Activated naive CD8-positive, alpha-beta T cell treated with anti-CD3 and anti-CD28 coated beads for 36 hours (primary cell): Measurements from ENCODE around the gene GPR183. TPM values are rescaled to one million over a fixed set of nuclear protein-coding genes. Genes with fewer than 3 reads are reported as not detected.

Experiments used
- DNase-seq: peaks from one replicate; pipeline ENCODE4 v3.0.0; 2021
- H3K27ac Mint-ChIP-seq: one replicate; pipeline ENCODE4 v1.8.0; 2022; ENCODE audit warnings: mild to moderate bottlenecking, moderate library complexity, mixed read lengths
- H3K27me3 Mint-ChIP-seq: one replicate; pipeline ENCODE4 v1.8.0; 2022; ENCODE audit warnings: mild to moderate bottlenecking, mixed read lengths
- H3K36me3 Mint-ChIP-seq: one replicate; pipeline ENCODE4 v1.8.0; 2021; ENCODE audit warnings: mild to moderate bottlenecking, mixed read lengths
- H3K4me1 Mint-ChIP-seq: one replicate; pipeline ENCODE4 v1.8.0; 2021; ENCODE audit warnings: mixed read lengths
- H3K4me3 Mint-ChIP-seq: one replicate; pipeline ENCODE4 v1.8.0; 2022; ENCODE audit warnings: mild to moderate bottlenecking, moderate library complexity, mixed read lengths
- H3K9me3 Mint-ChIP-seq: one replicate; pipeline ENCODE4 v1.8.0; 2022; ENCODE audit warnings: mixed read lengths
- total RNA-seq, 2 experiments: library from RNA; stranded (reverse); gene quantifications; one replicate each; pipeline ENCODE4 v1.2.3, GENCODE V29; 2021

Gene GPR183
- total RNA-seq, 2 experiments from 2014 or later: 4.3 to 4.5 TPM

DNA sequence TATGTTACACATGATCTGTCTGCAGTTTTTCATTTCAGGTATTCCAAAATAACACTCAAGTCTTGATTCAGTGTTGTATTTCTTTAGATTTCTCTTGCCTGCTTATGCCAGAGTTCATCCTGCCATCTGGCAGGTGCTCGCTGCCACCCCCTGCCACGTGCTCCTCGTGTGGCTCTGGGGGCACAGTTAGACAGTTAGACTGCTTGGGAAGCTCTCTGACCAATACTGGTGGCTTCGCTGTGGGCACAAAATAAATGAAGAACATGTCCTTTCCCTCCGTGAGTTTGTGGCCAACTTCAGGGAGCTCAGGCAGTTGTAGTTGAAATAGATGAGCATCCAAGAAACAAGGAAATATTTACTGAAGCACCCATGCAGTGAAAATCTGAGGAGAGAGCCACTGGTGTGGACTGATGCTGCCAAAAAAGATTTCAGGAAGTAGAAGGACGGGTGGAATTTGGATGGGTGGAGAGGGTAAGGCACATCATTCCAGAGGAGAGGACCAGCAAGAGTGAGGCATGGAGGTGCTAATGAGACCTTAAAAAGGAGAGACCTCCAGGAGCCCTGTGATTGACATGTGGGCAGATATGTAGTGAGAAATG is 37.5 kb upstream of the GPR183 start:
- no peak for DNase-seq
- H3K9me3 Mint-ChIP-seq: no peaks in the 10 kb centered on the region
- H3K4me3 Mint-ChIP-seq: no peak overlapping the region
- H3K27ac Mint-ChIP-seq: no peak overlapping the region
- H3K27me3 Mint-ChIP-seq: no peaks in the 10 kb centered on the region
- H3K36me3 Mint-ChIP-seq: peaks cover 49% of the 10 kb centered on the region
- peaks cover 32% of the 10 kb centered on the region for H3K4me1 Mint-ChIP-seq

DNA sequence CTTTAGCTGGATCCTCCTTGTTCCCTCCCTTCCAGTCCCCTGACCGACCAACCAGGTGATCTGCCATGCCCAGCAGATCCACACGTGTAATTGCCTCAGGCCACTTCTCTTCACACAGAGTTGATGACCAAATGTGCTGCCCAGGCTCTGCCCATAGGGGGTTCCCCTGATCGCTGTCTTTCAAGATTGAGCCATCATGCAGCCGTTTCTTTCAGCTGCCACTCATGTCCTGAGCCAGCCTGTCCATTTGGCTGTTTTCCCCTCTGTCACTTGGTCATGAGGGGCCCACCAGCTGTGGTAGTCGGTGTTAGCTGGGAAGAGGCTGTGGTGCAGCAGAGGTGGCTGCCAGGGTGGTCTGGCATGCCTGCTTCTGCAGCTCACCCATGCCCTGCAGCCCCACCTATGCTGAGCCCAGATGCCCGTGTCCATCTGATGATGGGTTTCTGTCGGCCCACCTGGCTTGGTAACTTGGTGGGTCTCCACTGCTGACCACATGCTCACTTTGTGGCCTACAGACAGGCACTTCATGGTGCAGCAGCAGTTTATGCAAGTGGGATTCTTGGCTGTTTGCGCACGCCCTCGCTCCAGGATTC is 35.6 kb upstream of the GPR183 start:
- H3K36me3 Mint-ChIP-seq: peaks cover 39% of the 10 kb centered on the region
- peaks cover 36% of the 10 kb centered on the region for H3K4me1 Mint-ChIP-seq
- no peaks in the 10 kb centered on the region for H3K27me3 Mint-ChIP-seq
- DNase-seq: no peak
- H3K4me3 Mint-ChIP-seq: no peak overlapping the region
- no peak overlapping the region for H3K27ac Mint-ChIP-seq
- H3K9me3 Mint-ChIP-seq: no peaks in the 10 kb centered on the region

DNA sequence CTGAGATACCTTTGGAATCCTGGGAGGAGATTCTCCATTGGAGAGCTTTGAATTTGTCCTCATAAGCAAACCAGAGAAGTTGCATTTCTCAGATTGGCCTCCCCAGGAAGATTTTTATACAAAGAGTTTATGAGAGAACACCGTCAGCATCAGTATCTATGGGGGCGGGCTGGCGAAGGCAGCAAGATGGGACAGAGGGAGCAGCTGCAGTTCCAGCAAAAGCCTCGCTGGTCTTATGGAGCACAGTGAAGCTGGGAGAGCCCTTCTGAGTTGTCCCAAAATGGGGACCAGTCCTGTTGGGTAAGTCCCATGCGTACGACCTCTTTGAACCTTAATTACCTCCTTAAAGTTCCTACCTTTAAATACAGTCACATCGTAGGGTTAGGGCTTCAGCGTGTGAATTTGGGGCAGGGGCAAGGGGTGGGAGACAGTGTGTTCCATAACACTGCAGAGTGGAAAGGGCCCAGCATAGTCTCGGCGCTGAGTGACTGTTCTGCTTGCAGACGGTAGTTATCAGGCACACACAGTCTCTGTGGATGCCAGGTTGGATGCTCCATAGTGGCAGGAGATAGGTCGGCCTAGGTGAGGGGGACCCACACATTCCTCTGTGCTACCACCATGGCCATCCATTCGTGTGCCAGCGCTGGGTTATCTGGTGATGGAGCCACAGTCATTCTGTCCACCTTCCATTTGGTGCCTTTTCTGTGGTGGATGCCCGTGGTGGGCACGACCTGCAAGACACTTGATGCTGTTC is 34.9 kb upstream of the GPR183 start:
- H3K36me3 Mint-ChIP-seq: peaks cover 43% of the 10 kb centered on the region
- peaks cover 32% of the 10 kb centered on the region for H3K4me1 Mint-ChIP-seq
- H3K27ac Mint-ChIP-seq: no peak overlapping the region
- H3K9me3 Mint-ChIP-seq: no peaks in the 10 kb centered on the region
- no peak overlapping the region for H3K4me3 Mint-ChIP-seq
- H3K27me3 Mint-ChIP-seq: no peaks in the 10 kb centered on the region
- no peak for DNase-seq

DNA sequence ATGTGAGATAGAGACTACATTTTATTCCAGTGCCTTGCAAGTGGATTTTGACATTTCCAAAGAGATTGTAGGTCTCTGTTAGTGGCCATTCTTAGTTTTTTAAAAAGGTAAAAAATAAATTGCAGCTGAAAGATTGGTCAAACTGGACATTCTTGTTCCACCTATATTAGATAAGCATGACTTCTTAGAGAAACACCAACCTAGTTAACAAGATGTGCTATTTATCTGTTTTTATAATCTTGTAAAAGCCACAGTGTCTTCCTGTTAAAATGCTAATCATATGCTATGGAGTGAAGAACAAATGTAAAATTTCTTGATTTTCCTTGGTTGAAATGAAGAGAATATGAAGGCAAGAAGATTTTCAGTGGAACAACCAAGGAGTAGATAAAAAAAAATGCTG is 33.4 kb upstream of the GPR183 start:
- Mint-ChIP-seq H3K4me1 (peaks cover 37% of the 10 kb centered on the region), H3K36me3 (peaks cover 40% of the 10 kb centered on the region), H3K27me3 (no peaks in the 10 kb centered on the region), H3K4me3 (no peak overlapping the region), H3K9me3 (no peaks in the 10 kb centered on the region), H3K27ac (no peak overlapping the region)
- DNase-seq: no peak

DNA sequence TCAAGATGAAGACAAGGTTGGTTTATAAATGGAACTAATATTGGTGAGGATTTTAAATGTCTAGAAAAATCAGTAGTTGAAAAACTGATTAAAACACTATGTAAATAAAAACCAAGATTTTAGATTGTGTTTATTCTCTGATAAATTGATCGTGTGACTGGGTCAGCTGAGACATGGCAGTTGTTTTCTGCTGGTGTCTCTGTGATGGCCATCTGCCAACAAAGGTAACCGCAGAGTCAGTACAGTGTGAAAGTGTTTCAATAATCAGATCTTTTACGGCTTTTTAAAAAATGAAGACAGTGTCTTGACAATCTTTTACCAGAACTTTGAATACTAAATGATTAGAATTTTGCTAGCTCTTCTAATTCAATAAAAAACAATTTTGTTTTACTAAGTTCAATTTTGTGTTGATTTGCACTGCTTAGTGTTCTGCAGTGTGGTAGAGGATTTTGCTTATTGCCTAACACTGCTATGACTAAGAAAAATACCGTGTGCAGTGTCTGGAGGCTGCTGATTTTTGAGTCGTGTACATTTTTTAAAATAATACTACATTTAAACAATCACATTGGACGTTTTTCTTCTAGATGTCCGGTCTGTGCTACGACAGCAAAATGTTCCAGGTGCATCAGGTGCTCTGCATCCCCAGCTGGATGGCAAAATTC is 32.7 kb upstream of the GPR183 start:
- Mint-ChIP-seq H3K27me3 (no peaks in the 10 kb centered on the region), H3K4me3 (no peak overlapping the region), H3K9me3 (no peaks in the 10 kb centered on the region), H3K36me3 (peaks cover 43% of the 10 kb centered on the region), H3K4me1 (peaks cover 42% of the 10 kb centered on the region), H3K27ac (peak overlapping the region; percentile 40)
- DNase-seq: no peak

DNA sequence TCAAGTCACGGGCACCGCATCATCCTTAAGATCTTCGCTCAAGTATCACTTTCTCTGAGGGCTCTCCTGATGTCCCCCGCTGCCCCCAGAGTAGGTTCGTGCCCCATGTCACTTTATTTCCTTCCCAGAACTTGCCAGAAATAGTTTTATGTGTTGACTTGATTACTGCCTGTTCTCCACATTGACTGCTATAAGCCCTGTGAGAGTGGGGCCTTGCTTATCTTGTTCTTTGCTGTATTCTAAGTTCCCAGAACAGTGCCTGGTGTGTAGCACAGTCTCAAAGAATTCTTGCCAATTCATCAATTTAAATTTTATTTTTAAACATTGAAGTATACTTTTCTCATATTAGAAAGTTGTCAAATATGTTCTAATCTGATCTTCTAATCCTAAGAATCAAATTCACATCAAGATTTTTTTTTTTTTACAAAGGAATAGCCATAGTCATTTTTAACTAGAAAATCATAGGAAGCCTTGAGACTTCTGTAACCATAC is 32.1 kb upstream of the GPR183 start:
- DNase-seq: no peak
- Mint-ChIP-seq H3K27ac (peak overlapping the region; percentile 3), H3K27me3 (no peaks in the 10 kb centered on the region), H3K4me1 (peaks cover 47% of the 10 kb centered on the region), H3K4me3 (no peak overlapping the region), H3K9me3 (no peaks in the 10 kb centered on the region), H3K36me3 (peaks cover 41% of the 10 kb centered on the region)

DNA sequence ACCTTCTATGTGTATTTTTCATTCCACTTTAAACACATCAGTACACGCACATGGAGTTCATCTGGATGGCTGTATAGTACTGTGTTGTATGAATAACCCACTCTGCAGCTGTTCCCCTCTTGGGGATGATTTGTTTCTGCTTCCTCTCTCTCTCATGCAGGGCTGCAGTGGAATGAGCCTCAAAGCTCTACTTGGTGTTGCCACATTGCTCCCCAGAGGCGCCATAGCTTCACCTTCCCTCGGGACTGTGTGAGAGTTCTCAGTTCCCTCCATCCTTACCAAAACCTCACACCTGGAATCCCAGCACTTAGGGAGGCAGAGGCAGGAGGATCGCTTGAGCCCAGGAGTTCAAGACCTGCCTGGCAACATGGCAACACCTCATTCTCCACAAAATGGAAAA is 28.4 kb upstream of the GPR183 start:
- Mint-ChIP-seq H3K9me3 (peaks cover 2% of the 10 kb centered on the region), H3K4me3 (no peak overlapping the region), H3K27ac (no peak overlapping the region), H3K27me3 (no peaks in the 10 kb centered on the region), H3K4me1 (peaks cover 63% of the 10 kb centered on the region), H3K36me3 (peaks cover 45% of the 10 kb centered on the region)
- DNase-seq: no peak

DNA sequence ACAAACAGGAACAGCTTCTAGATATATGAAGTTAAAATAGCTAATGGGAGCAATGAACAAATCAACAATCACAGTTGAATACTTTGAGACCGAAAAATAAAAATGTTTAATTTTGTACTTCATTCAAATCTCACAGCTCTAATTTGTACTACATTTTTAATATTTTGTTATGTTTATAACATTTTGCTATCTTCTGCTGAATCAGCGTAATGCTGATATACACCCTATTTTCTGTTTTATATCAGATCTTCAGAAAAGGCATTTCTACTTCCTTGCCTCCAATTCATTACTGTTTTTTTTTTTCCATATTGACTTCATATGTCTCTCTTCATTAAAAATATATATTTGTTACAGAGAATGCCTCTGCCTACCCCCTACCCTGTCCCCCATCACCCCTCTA is 27.9 kb upstream of the GPR183 start:
- peaks cover 43% of the 10 kb centered on the region for H3K36me3 Mint-ChIP-seq
- H3K27ac Mint-ChIP-seq: peak overlapping the region; percentile 6
- peaks cover 59% of the 10 kb centered on the region for H3K4me1 Mint-ChIP-seq
- peaks cover 2% of the 10 kb centered on the region for H3K9me3 Mint-ChIP-seq
- no peak overlapping the region for H3K4me3 Mint-ChIP-seq
- no peak for DNase-seq
- H3K27me3 Mint-ChIP-seq: no peaks in the 10 kb centered on the region

DNA sequence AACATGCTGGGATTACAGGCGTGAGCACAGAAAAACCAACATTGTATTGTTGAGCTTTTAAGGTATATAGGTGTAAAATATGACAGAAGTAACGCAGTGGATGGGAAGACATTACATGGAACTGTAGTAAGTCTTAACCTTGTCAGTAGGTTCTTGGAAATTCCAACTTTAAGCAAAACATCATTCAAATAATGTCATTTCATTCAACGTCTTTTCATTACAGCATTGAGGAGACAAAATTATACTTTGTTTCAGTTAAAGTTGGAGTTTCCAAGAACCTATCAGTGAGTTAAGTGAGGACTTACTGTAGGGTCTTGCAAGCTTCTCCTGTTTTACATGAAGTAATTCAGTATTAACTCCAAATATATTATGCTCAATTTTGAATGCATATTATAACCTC is 27.0 kb upstream of the GPR183 start:
- H3K4me1 Mint-ChIP-seq: peaks cover 59% of the 10 kb centered on the region
- H3K27ac Mint-ChIP-seq: no peak overlapping the region
- H3K36me3 Mint-ChIP-seq: peaks cover 50% of the 10 kb centered on the region

DNA sequence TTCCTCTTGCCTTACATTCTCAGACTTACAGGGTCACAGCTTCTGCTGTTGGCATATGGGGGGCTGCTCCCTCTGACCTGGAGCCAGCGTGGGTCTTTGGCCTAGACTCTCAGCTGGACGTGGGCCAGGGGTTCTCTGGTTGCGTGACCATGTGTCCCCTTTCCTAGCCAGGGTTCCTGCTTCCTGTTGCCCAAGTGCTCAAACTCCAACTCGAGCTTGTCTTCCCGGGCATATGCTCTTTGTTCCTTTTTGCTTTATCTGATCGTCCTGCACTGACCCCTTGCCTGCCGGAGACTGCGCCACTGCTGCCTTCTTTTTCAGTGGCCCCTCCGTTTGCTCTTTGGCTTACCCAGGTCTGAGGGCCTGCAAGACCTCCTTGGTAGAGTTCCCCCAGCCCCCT is 25.3 kb upstream of the GPR183 start:
- Mint-ChIP-seq H3K27me3 (no peaks in the 10 kb centered on the region), H3K36me3 (peaks cover 54% of the 10 kb centered on the region), H3K27ac (peak overlapping the region; percentile 62), H3K9me3 (peaks cover 2% of the 10 kb centered on the region), H3K4me3 (no peak overlapping the region), H3K4me1 (peaks cover 52% of the 10 kb centered on the region)
- DNase-seq: no peak

More for the DNA sequence above, 27.0 kb upstream of the GPR183 start:
- Mint-ChIP-seq H3K4me3 (no peak overlapping the region), H3K9me3 (peaks cover 2% of the 10 kb centered on the region), H3K27me3 (no peaks in the 10 kb centered on the region)
- no peak for DNase-seq

DNA sequence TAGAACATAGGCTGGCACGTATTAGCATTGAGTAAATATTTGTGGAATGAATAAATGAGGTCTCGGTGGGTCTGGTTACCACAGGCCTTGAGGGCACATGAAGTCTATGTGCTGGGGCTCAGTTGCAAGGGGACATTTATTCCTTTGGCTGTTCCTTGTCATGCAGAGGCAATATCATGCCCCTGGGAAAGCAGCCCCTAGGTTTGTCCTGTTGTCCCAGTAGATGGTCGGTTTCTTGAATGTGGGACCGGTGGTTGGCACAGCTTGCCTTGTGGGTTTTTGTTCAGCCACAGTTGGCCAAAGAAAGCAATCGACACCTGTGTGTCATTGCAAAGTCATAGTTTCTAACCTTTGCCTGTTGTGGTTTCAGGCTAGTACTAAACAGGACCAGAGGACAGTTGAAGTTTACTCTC is 24.7 kb upstream of the GPR183 start:
- peak overlapping the region; percentile 43 for H3K27ac Mint-ChIP-seq
- peaks cover 2% of the 10 kb centered on the region for H3K9me3 Mint-ChIP-seq
- no peak overlapping the region for H3K4me3 Mint-ChIP-seq
- peak; percentile 26 for DNase-seq
- H3K27me3 Mint-ChIP-seq: no peaks in the 10 kb centered on the region
- peaks cover 59% of the 10 kb centered on the region for H3K36me3 Mint-ChIP-seq
- H3K4me1 Mint-ChIP-seq: peaks cover 51% of the 10 kb centered on the region

DNA sequence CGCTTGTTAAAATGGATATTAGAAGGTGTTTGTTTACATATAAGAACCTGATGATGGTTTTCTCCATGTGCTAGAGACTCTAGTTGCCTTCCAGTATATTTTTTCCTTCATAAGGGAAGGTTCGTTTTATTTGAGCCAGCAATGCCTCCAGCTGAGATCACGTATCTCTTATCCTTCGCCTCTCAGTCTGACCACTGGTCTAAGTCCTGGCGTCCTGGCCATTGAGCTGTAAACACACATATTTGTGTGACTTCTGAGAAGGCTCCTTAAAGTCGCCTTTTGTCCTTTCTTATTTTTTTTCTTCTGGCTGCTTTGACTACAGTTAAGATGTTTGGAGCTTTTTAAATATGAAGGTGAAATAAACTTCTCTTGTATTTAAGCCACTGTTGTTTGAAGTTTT is 23.7 kb upstream of the GPR183 start:
- H3K4me3 Mint-ChIP-seq: no peak overlapping the region
- H3K9me3 Mint-ChIP-seq: peaks cover 2% of the 10 kb centered on the region
- no peak overlapping the region for H3K27ac Mint-ChIP-seq
- DNase-seq: no peak
- H3K27me3 Mint-ChIP-seq: no peaks in the 10 kb centered on the region
- H3K36me3 Mint-ChIP-seq: peaks cover 56% of the 10 kb centered on the region
- H3K4me1 Mint-ChIP-seq: peaks cover 46% of the 10 kb centered on the region

DNA sequence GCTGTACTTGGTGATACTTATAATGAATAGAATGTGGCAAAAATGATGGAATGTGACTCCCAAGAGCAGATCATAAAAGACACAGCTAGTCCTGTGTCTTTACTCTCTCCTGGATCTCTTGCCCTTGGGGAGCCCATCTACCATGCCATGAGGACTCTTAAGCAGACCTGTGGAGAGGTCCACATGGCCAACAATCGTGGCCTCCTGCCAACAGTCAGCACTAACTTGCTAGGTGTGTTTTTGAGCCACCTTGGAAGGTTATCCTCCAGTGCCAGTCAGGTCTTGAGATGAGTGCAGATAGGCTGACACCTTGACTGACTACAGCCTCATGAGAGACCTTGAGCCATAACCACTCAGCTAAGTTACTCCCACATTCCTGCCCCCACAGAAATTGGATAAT is 22.3 kb upstream of the GPR183 start:
- Mint-ChIP-seq H3K4me3 (no peak overlapping the region), H3K36me3 (peaks cover 56% of the 10 kb centered on the region), H3K27me3 (no peaks in the 10 kb centered on the region), H3K9me3 (peaks cover 2% of the 10 kb centered on the region), H3K27ac (no peak overlapping the region), H3K4me1 (peaks cover 46% of the 10 kb centered on the region)
- no peak for DNase-seq

DNA sequence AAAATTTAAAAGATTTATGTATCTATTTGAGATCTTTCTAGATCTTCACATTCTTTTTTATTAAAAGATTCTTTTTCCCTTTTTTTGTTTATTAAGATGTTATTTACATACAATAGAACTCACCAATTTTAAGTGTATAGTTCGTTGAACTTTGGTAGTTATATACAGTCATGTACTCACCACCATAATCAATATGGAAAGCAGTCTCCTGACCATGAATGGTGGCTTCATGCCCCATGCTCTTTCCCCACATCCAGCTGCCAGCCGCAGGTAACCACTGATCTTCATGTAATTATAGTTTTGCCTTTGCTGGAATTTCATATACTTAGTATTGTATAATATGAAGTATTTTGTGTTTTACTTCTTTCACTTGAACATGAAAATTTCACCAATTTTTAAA is 20.6 kb upstream of the GPR183 start:
- peaks cover under 1% of the 10 kb centered on the region for H3K9me3 Mint-ChIP-seq
- DNase-seq: no peak
- H3K4me1 Mint-ChIP-seq: peaks cover 57% of the 10 kb centered on the region
- no peaks in the 10 kb centered on the region for H3K27me3 Mint-ChIP-seq
- no peak overlapping the region for H3K4me3 Mint-ChIP-seq
- no peak overlapping the region for H3K27ac Mint-ChIP-seq
- H3K36me3 Mint-ChIP-seq: peaks cover 65% of the 10 kb centered on the region

DNA sequence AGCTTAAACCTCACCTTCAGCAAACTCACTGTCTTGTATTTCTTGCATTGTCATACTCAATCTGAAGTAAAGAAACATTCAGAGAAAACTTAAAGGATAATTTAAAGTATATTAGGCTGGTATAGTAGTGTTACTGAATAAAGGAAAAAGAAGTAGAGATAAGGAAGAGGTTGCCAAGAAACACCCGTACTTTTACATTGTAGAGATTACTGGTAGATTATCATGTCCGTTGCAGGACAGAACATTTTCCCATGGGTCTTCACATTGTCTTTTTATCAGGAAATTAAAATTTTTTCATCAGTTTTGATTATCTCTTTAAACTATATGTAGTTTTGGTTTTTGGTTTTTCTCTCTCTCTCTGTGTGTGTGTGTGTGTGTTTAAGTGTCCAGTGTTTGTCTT is 19.9 kb upstream of the GPR183 start:
- Mint-ChIP-seq H3K27ac (no peak overlapping the region), H3K9me3 (no peaks in the 10 kb centered on the region), H3K36me3 (peaks cover 61% of the 10 kb centered on the region), H3K4me3 (no peak overlapping the region), H3K27me3 (no peaks in the 10 kb centered on the region), H3K4me1 (peaks cover 57% of the 10 kb centered on the region)
- DNase-seq: no peak
